Peyer's patch (tissue), 4 donors: ENCODE data around the gene PRSS21.

Experiments used
- POLR2A ChIP-seq, 2 donors: fragments of 450-650 bp; IDR thresholded peaks; one replicate each; pipeline ENCODE4 v1.5.1; 2017; ENCODE audit warnings: antibody characterized with exemption in 2 of 2, mild to moderate bottlenecking in 2 of 2, moderate library complexity in 2 of 2
- TF ChIP-seq, protein P1 (sequence below), 6 experiments: fragments of 450-650 bp in 4 of 6; fragments of 200-600 bp in 2 of 6; sonication (generic) in 1 of 6; IDR thresholded peaks; one replicate each; pipeline ENCODE4 v1.5.1; 2017 to 2019; ENCODE audit warnings: antibody characterized with exemption in 6 of 6, mild to moderate bottlenecking in 3 of 6, moderate library complexity in 1 of 6

DNA sequence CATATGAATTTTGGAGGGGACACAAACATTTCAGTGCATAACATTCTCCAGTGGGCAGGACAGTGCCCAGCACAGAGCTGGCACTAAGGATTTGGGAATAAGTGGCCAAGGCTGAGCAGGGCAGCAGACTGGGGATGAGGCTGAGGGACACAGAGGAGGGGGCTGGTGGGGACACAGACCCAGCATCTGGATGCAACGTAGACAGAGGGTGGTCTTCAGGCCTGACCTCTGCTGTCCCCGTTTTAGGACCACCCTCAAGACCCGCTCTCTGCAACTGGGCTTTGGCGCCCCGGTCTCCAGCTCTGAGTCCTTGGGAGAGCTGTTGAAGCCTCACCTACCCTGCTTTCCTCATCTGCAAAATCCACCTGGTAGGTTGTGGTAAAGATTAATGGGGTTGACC is 26.4 kb upstream of the PRSS21 start:
- TF ChIP-seq, protein P1, sequence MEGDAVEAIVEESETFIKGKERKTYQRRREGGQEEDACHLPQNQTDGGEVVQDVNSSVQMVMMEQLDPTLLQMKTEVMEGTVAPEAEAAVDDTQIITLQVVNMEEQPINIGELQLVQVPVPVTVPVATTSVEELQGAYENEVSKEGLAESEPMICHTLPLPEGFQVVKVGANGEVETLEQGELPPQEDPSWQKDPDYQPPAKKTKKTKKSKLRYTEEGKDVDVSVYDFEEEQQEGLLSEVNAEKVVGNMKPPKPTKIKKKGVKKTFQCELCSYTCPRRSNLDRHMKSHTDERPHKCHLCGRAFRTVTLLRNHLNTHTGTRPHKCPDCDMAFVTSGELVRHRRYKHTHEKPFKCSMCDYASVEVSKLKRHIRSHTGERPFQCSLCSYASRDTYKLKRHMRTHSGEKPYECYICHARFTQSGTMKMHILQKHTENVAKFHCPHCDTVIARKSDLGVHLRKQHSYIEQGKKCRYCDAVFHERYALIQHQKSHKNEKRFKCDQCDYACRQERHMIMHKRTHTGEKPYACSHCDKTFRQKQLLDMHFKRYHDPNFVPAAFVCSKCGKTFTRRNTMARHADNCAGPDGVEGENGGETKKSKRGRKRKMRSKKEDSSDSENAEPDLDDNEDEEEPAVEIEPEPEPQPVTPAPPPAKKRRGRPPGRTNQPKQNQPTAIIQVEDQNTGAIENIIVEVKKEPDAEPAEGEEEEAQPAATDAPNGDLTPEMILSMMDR (IDR thresholded peaks at IDR 0.05), result no peak
- no peak for TF ChIP-seq POLR2A (IDR thresholded peaks at IDR 0.05)
